NCI-H345 treated with DMSO at 0.1 percent for 48 hours (cell line): ENCODE measurements around the gene PLAC9.

Source experiments
- DNase-seq: peaks from one replicate; lab custom pipeline; 2025; ENCODE audit not compliant: unreplicated experiment; lab: John Stamatoyannopoulos, UW

Gene PLAC9

DNA sequence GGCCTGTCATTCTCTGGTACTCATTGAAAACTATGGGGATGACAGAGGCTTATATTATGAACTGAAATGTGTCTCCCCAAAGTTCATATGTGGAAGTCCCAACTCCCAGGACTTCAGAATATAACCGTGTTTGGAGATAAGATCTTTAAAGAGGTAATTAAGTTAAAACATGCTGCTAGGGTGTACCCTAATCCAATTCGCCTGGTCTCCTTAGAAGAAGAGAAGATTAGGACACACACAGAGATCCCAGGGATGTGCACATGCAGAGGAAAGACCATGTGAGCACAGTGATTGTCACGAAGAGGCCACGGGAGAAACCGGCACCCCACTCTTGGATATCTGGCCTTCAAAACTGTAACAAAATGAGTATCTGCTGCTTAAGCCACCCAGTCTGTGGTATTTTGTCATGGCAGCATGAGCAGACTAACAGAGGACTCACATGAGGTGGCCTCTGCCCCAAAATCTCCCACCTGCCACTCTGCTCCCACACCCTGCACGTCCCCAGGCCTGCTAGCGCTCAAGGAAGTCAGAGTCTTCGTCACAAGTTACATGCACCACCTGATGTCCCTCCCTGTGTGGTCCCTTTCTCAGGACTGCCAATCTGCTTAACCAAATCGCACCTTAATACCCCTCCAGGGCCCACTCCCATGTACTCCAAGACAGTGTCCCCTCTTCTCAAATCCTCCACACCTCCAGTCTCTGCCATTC is 26.8 kb downstream of the PLAC9 start:
- DNase-seq: no peak

DNA sequence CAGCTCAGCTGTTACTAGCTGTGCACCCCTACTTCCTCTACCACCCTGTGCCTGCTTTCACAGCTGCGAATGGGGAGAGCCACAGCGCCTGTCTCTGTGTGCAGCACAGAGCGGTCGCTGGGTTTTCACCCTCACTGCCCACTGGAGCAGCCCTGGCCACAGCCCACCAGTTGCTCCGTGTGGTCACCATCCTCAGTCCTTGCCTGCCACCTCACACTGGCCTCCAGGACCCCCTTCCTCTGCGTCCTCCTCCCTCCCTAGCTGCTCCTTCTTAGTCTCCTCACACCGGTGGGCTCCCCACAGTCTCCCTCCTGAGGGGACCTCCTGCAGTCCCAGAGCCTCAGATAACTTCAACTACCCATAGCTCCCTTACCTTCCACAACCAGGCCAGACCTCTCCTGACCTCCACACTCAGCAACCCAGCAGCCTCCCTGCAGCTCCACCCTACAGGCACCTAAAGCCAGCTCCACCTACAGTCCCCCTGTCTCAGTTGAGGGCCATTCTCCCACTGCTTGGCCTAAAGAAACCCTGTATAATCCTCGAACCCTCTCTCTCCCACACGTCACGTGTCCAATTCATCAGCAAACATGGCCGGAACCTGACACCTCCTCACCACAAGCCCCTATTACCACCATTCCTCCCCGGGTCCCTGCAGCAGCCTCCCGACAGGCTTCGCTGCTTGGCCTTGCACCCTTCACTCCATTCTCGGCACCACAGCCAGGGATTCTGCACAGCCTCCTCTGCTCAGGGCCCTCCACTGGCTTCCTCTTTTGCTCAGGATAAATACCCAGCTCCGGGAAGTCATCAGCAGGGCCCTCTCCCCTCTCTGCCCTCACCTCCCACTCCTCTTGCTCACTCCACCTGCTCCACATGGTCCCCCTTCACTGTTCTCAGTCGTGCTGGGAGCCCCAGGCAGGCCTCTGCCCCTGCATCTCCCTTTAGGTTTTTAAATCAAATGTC is 28.1 kb downstream of the PLAC9 start:
- no peak for DNase-seq

GRCh38 chr10:80161321-80162083 is 29.0 kb downstream of the PLAC9 start:
- DNase-seq: peak; percentile 35

GRCh38 chr10:80163741-80164341 is 31.3 kb downstream of the PLAC9 start:
- DNase-seq: peak; percentile 46

GRCh38 chr10:80164596-80164995 is 32.1 kb downstream of the PLAC9 start:
- DNase-seq: no peak

DNA sequence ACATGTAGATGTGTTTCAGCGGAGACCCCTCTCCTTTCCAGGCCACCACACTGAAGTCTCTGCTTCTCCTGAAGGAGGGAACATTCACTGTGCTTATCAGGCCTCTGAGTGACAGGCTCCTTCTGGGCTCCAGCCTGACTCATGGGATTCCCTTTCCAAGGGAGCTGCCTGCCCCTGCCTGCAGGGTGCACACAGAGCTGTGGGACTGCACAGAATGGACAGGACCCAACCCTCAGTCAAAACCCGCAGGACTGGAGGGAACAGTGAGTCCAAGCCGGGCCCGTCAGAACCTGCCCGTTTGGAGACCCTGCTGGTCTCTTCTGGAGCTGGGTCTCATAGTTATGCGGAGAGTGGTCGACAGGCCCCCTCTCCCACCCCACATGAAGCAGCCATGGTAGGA is 32.6 kb downstream of the PLAC9 start:
- no peak for DNase-seq

DNA sequence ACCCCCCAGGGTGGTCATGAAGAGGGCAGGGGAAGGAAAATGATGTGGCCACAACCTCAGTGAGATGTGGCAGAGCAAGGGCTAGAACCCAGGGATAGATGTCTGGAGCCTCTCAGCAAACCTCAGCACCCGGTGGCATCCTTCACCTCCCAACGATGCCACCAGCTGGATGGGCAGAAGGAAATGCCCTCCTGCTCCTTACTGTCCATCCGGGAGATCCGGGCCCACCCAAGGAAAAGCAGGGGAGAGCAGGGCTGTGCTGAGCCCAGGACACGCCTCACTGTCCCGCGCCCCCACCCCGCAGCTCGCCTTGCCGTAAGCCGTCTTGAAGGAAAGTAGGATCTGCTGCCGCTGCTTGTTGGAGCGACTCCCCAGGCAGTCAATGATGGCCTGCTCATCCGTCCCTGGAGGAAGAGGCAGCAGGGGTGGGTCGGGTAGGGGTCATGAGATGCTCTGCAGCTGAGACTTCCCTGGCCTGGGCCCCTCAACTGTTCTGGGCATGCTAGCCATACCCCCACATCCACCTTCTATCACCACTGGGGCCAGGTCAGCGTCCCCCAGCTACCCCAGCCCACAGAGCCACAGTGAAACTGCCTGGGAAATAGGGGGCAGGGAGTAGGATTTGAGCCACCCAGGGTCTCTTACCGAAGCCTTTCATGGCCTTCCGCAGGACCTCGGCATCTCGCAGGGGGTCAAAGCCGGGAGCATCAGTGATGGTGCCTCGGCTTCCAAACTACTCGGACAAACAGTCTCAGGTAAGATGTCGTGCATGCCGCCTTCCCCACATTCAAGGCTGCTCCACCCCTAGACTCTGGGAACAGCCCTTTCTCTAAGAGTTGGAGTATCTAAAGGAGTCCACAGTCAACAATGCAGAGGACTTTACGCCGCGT is 34.3 kb downstream of the PLAC9 start:
- DNase-seq: no peak

GRCh38 chr10:80167471-80168161 is 35.1 kb downstream of the PLAC9 start:
- no peak for DNase-seq

- no peak for DNase-seq
Measured at GRCh38 chr10:80168162-80168511, 35.6 kb downstream of the PLAC9 start.

- DNase-seq: no peak
Measured at GRCh38 chr10:80168679-80169380, 36.3 kb downstream of the PLAC9 start.

DNA sequence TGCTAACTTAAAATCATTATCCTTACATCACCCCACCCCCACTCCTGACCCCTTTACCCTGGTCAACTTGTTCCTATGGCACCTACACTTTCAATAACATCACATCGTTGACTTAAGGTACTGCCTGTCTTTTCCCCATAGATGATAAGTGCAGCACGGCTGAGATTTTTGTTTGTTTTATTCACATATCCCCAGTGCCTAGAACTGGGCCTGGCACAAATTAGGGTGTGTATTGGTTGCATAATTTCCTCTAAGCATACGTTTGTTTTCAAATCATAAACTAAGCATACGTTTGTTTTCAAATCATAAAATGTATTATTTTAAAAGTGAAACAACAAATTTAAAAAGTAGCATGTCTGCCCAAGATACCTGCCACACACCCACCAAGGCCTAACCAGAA is 37.5 kb downstream of the PLAC9 start:
- DNase-seq: no peak

DNA sequence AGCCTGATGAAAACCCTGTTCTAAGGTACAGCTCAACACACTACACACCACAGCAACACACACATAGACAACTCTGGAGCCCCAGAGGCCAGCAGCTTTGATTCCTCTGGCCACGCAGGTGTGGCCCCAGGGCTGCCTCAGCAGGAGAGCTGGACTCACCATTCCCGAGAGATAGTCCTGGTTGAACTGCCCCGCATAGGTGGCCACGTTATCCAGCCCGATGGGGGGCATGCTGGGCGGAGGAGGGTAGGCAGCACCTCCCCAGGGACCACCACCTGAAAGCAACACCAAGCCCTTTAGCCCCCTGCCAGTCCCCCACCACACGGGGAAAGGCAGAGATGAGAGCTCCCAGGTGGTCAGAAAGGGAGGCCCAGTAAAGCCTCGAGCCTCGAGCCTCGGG is 38.1 kb downstream of the PLAC9 start:
- DNase-seq: no peak

- no peak for DNase-seq
Measured at GRCh38 chr10:80171248-80171660, 38.7 kb downstream of the PLAC9 start.

DNA sequence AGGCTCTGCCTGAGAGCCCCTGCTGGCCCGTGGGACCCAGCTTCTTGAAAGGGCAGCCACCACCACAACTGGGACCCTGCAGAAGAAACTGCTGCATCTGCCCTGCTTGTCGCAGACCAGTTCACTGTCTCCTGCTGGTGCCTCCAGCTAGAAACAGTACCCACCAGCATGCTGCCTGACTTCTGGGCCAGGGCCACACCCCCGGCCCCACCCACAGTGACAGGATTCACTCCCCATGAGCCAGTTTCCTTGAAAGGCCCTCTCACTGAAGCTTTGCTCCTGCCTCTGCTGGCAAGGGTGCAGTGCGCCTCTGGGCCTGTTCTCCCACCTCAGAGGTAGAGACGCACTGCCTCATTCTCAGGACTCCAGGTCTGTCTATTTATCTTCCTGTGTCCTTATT is 40.4 kb downstream of the PLAC9 start:
- peak; percentile 35 for DNase-seq

GRCh38 chr10:80173466-80173865 is 40.9 kb downstream of the PLAC9 start:
- peak; percentile 72 for DNase-seq

DNA sequence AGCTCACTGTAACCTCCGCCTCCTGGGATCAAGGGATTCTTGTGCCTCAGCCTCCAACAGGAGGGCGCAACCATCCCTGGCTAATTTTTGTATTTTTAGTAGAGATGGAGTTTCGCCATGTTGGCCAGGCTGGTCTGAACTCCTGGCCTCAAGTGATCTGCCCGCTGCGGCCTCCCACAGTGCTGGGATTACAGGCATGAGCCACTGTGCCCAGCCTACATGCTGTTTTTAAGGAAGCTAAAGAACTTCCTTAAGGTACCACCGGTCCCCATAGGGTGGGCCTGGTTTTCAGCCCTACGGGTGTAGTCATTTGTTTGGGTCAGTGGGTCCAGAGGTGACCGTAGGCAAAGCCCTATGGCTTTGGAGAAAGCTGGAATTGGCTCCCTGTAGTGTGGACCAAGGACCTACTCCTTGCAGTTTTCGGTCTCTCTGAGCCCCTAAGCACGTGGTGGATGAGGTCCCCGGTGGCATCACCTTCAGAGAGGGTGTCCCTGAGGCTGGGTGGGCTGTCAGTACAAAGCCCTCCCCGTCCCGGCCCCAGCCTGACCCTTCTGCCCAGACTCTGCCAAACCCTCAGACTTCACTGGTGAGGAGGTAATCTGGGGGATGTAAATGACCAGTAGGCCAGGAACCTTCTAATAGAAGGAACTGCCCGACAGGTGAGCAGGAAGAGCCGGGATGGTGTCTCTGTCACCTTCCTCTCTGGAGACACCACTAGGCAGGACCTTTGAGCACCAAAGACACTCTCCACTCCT is 42.3 kb downstream of the PLAC9 start:
- no peak for DNase-seq

DNA sequence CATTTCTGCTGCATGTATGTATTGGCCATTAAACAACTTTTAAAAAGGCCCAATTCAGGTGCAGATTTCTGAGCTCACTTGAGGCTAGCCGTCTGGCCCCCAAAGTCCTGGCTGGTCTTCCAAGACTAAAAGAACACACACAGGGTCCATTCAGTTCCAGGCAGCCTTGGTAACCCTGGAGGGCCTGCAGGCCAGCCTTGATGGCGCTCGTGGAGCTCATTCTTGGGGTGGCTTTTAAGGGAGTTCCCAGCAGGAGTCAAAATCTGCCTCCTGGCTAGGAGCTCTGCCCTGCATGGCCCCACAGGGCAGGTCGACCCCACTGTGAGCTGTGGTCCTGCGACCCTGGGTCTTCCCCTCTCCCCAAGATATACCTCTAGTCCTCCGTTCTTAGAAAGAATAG is 44.0 kb downstream of the PLAC9 start:
- DNase-seq: no peak
